Ascending aorta (tissue), 2 donors: ENCODE results near the gene ADAMTS2. TPM values are rescaled to one million over a fixed set of nuclear protein-coding genes. Genes with fewer than 3 reads are reported as not detected.

ENCODE experiments used
- DNase-seq, 2 donors: peaks; one replicate each; pipeline ENCODE4 v3.0.0-alpha.2; 2019; ENCODE audit warnings: low spot score in 2 of 2
- H3K27ac ChIP-seq, 2 donors: fragments of 200-600 bp; sonication (generic); one replicate each; pipeline ENCODE4 v1.5.1; 2016 to 2017; ENCODE audit warnings: mild to moderate bottlenecking in 1 of 2
- H3K27me3 ChIP-seq: fragments of 200-600 bp; sonication (generic); one replicate; pipeline ENCODE4 v1.5.1; 2017
- H3K36me3 ChIP-seq, 2 donors: fragments of 200-600 bp; sonication (generic); one replicate each; pipeline ENCODE4 v1.5.1; 2016
- H3K4me1 ChIP-seq, 2 donors: fragments of 200-600 bp; sonication (generic); one replicate each; pipeline ENCODE4 v1.5.1; 2016 to 2017; ENCODE audit warnings: mild to moderate bottlenecking in 1 of 2
- H3K4me3 ChIP-seq, 2 donors: fragments of 200-600 bp; sonication (generic); one replicate each; pipeline ENCODE4 v1.5.1; 2016 to 2017; ENCODE audit warnings: mild to moderate bottlenecking in 1 of 2
- H3K9me3 ChIP-seq, 2 donors: fragments of 200-600 bp; sonication (generic); one replicate each; pipeline ENCODE4 v1.5.1; 2016
- CTCF ChIP-seq, 3 experiments: fragments of 200-600 bp in 2 of 3; fragments of 450-650 bp in 1 of 3; sonication (generic) in 2 of 3; IDR thresholded peaks; one replicate each; pipeline ENCODE4 v1.5.1; 2016 to 2019; ENCODE audit warnings: antibody characterized with exemption in 3 of 3, mild to moderate bottlenecking in 1 of 3, moderate library complexity in 1 of 3
- intact Hi-C: fragments of 100-400 bp; cut with DNase I; formaldehyde crosslinking; loops from one replicate; pipeline ENCODE4 v1.15.1; 2023
- total RNA-seq: library from RNA; depleted of rRNA; stranded (reverse); fragments of >200 nt; gene quantifications from one replicate; pipeline ENCODE4 v1.1.0, GENCODE V29; 2016

ADAMTS2 gene
- total RNA-seq, 1 donor from 2014 or later, result 51.0 TPM

DNA sequence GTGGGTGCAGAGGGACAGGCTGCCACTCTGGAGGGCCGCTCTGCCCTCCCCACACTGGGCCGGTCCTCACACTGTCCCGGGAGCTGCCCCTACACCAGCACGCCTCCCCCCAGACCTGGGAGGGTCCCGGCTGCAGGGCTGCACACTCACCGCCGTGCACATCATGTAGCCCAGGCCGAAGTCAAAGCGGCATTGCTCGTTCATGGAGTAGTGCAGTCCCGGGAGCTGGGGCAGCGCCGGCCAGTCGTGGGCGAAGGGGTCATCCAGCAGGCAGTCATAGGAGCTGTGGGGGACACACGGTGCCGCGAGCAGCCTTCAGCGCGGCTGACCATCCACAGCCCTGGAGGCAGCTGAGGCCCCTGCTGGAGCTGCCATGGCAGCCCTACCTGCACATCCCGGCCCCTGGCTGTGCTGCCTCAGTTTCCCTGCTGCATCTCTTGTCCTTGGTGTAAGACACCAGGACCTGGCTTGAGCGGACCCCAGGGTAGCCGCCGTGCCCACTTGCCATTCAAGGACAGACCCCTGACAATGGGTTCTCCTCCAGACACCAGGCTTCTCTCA is 191.8 kb downstream of the ADAMTS2 start:
- Histone ChIP-seq H3K4me1 (no peaks in the 10 kb centered on the region), H3K27me3 (no peaks in the 10 kb centered on the region), H3K27ac (no peak overlapping the region), H3K36me3 (no peaks in the 10 kb centered on the region), H3K4me3 (no peak overlapping the region), H3K9me3 (no peaks in the 10 kb centered on the region)
- intact Hi-C loops, result no loop called here
- no peak for TF ChIP-seq CTCF (IDR thresholded peaks at IDR 0.05)
- no peak for DNase-seq

- TF ChIP-seq CTCF (IDR thresholded peaks at IDR 0.05), result no peak
- no peak overlapping the region for H3K27ac ChIP-seq
Observed at GRCh38 chr5:179152941-179153340, 192.3 kb downstream of the ADAMTS2 start.

DNA sequence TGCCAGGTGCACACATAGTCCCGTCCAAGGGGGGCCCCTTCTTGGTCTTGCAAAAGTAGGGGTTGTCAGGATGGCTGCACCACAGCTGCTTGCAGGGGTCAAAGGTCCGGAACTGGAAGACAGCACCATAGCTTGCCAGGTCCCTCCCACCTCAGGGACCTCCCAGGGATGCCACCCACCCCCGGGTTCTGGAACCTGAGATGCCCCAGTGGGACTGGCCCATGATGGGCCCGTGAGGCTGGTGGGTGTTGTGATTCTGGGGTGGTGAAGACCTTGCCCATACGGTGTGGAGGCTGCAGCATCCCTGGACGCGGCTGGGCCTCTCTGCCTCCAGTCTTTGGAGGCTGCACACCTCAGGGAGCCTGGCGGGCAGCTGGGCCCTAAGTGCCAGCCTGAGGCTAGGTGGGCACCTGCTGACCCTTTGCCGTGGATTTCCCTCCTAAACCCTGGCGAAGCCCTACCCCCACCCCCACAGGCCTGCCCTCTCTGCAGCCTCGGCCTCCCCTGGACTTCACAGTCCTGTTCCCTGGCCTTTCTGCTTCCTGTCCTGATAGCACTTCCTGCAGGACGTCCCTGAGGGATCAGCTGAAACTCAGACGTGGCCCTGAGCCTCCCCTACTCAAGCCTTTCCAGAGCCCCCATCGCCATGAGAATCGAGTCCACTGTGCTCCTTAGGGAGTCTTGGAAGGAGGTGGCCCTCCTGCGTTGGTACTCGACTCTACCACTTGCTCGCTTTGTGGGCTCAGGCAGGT is 192.9 kb downstream of the ADAMTS2 start:
- Histone ChIP-seq H3K27ac (no peak overlapping the region), H3K4me3 (no peak overlapping the region), H3K9me3 (no peaks in the 10 kb centered on the region), H3K4me1 (no peaks in the 10 kb centered on the region), H3K27me3 (no peaks in the 10 kb centered on the region), H3K36me3 (no peaks in the 10 kb centered on the region)
- TF ChIP-seq CTCF (IDR thresholded peaks at IDR 0.05), result no peak
- no peak for DNase-seq
- intact Hi-C loops, result no loop called here

More at GRCh38 chr5:179152941-179153340, 192.3 kb downstream of the ADAMTS2 start:
- Histone ChIP-seq H3K36me3 (no peaks in the 10 kb centered on the region), H3K4me3 (no peak overlapping the region), H3K4me1 (no peaks in the 10 kb centered on the region), H3K27me3 (no peaks in the 10 kb centered on the region), H3K9me3 (no peaks in the 10 kb centered on the region)
- intact Hi-C loops, result no loop called here
- DNase-seq, result no peak

DNA sequence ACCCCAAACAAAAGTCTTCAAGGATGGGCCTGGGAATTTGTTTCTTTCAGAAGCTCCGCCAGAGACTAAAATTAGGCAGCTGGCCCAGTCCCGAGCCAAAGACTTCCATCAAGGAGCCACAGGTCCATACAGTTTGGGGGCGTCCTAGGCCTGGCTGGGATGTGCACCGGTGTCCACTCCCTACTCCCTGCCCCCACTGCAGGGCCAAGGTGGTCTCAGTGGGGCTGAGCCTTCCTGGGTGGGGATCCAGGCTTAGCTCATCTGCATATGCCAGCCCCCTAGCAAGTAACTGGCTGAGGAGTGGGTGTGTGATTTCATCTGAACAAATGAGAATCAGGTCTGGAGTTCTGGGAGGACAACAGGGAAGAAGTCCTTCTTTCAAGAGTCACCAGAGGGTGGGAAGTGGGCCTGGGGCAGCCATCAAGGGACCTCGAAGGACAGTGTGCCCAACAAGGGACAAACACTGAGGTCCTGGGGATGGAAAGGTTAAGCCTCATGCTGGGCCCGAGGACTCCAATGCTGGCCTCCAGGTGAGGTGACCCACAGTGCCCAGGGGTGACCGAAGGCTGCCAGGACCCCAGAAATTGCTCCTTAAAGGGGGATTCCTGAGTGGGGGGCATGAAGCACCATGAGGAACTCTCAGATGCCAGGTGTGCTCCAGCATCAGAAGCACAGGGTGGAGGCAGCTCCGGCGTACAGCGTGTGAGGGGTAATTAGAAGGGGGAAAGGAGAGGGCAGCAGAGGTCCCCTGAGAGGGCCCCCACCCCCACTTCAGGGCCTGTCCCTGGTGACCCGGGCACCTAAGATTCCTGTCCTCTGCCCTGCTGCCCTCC is 193.8 kb downstream of the ADAMTS2 start:
- Histone ChIP-seq H3K4me3 (no peak overlapping the region), H3K36me3 (no peaks in the 10 kb centered on the region), H3K9me3 (no peaks in the 10 kb centered on the region), H3K27ac (no peak overlapping the region), H3K27me3 (no peaks in the 10 kb centered on the region), H3K4me1 (no peaks in the 10 kb centered on the region)
- no peak for DNase-seq
- intact Hi-C loops, result no loop called here
- no peak for TF ChIP-seq CTCF (IDR thresholded peaks at IDR 0.05)

GRCh38 chr5:179150011-179150410 is 195.2 kb downstream of the ADAMTS2 start:
- intact Hi-C loops, result no loop called here
- DNase-seq, result no peak

More at GRCh38 chr5:179150011-179150410, 195.2 kb downstream of the ADAMTS2 start:
- no peak for TF ChIP-seq CTCF (IDR thresholded peaks at IDR 0.05)
- no peaks in the 10 kb centered on the region for H3K36me3 ChIP-seq
- H3K27ac ChIP-seq, result no peak overlapping the region
- no peak overlapping the region for H3K4me3 ChIP-seq
- H3K9me3 ChIP-seq, result no peaks in the 10 kb centered on the region
- no peaks in the 10 kb centered on the region for H3K4me1 ChIP-seq
- no peaks in the 10 kb centered on the region for H3K27me3 ChIP-seq
